Measurements from ENCODE around the gene PDE6B.

- TF ChIP-seq GATA3 (IDR thresholded peaks at IDR 0.05; ENCODE audit: low read depth, low read length) (no peak), GATA2 (IDR thresholded peaks at IDR 0.05; ENCODE audit: low read depth, low read length) (no peak)
These were observed 8.7 kb downstream of the PDE6B start for GRCh38 chr4:633976-634598.

Data from SH-SY5Y (cell line).